Pancreas (tissue), 10 donors: ENCODE data around the gene BICD1. TPM values are rescaled to one million over a fixed set of nuclear protein-coding genes. Genes with fewer than 3 reads are reported as not detected.

Experiments used
- ATAC-seq, 4 donors: fragments of 200-7000 bp; cut with Tn5 transposase; one replicate each; pipeline versions ENCODE4 v1.8.0 to v1.9.1; 2020; ENCODE audit warnings: mild to moderate bottlenecking in 4 of 4, moderate library complexity in 4 of 4
- DNase-seq, 6 donors: peaks; one replicate each; pipeline ENCODE4 v3.0.0-alpha.2; 2020
- FAIRE-seq: peaks from 2 replicates; lab custom pipeline; 2012; peaks lifted over from hg19 to GRCh38; lab: Jason Lieb, UNC
- H3K27ac ChIP-seq, 4 donors: fragments of 200-600 bp; sonication (generic); 1 replicate in 3 of 4; 2 replicates in 1 of 4; pipeline versions ENCODE4 v1.5.0 to v1.8.0; 2020
- H3K27me3 ChIP-seq, 4 donors: fragments of 200-600 bp; one replicate each; pipeline ENCODE4 v1.8.0; 2021
- H3K36me3 ChIP-seq, 3 donors: fragments of 200-600 bp; sonication (generic) in 1 of 3; one replicate each; pipeline versions ENCODE4 v1.5.0 to v1.8.0; 2020 to 2021
- H3K4me1 ChIP-seq, 3 donors: fragments of 200-600 bp; one replicate each; pipeline ENCODE4 v1.8.0; 2021
- H3K4me3 ChIP-seq, 4 donors: fragments of 200-600 bp; sonication (generic) in 2 of 4; one replicate each; pipeline versions ENCODE4 v1.5.0 to v1.8.0; 2020 to 2021
- H3K9me3 ChIP-seq, 4 donors: fragments of 200-600 bp; one replicate each; pipeline ENCODE4 v1.8.0; 2021
- CTCF ChIP-seq, 4 donors: fragments of 200-600 bp; sonication (generic) in 3 of 4; IDR thresholded peaks; one replicate each; pipeline versions ENCODE4 v1.5.0 to v1.8.0; 2021; ENCODE audit warnings: antibody characterized with exemption in 4 of 4
- WGBS, 2 donors: extraction: QIAGEN DNeasy Blood & Tissue Kit; methylation state at CpG; one replicate each; pipeline ENCODE4 v1.1.7; 2013; 5-methylcytosine and 5-hydroxymethylcytosine counted together
- intact Hi-C, 3 donors: fragments of 100-400 bp; cut with DNase I; formaldehyde crosslinking; loops; one replicate each; pipeline versions ENCODE4 v1.11.1 to v1.14.2; 2022
- polyA plus RNA-seq, 2 donors: library from polyadenylated mRNA; stranded (reverse); fragments of 200-250 nt; gene quantifications; one replicate each; pipeline ENCODE4 v1.2.3, GENCODE V29; 2013
- total RNA-seq, 6 donors: library from RNA; stranded (reverse); fragmentation: NEBNext Ultra II Directional in 4 of 6; extraction: Animal tissue kit (Norgen Biotek cat#: 25700) in 4 of 6; gene quantifications; one replicate each; pipeline versions ENCODE4 v1.2.1 to v1.2.4, GENCODE V29; 2021 to 2023
- donor health status: healthy with polysubstance abuse.
- donor health status: DM: no; HTN: no; CAD: no; lungs with moderate emphysema.
- donor health status: DM: no; HTN: no; CAD: no.
- donor health status: control.
- donor health status: control.
- donor health status: Bipolar disorder and iron deficiency.
- donor health status: DM: yes; HTN: yes; CAD: no.
- donor health status: DM: no; HTN: no; CAD: no.
- donor health status: DM: no; HTN: no; CAD: no.
- donor health status: DM: yes; HTN: yes; CAD: no.

Gene BICD1
- total and polyA plus RNA-seq, 8 donors: 2.4 to 8.1 (median 3.4) TPM

GRCh38 chr12:32285021-32285420 lies 178.4 kb downstream of the BICD1 start:
- TF ChIP-seq CTCF (IDR thresholded peaks at IDR 0.05): no peak
- FAIRE-seq (no peak), ATAC-seq (no peak), DNase-seq (no peak)
- Histone ChIP-seq H3K9me3 (no peaks in the 10 kb centered on the region), H3K36me3 (no peaks in the 10 kb centered on the region), H3K27ac (no peak overlapping the region), H3K4me1 (no peaks in the 10 kb centered on the region), H3K27me3 (no peaks in the 10 kb centered on the region), H3K4me3 (no peak overlapping the region)
- 39 to 54% methylated on average over 2 of the region's 2 CpGs for WGBS, 2 donors
- intact Hi-C loops: no loop called here

GRCh38 chr12:32285489-32285888 lies 178.8 kb downstream of the BICD1 start:
- H3K9me3 ChIP-seq: no peaks in the 10 kb centered on the region
- H3K27me3 ChIP-seq: no peaks in the 10 kb centered on the region
- no peak for TF ChIP-seq CTCF (IDR thresholded peaks at IDR 0.05)
- FAIRE-seq (no peak), DNase-seq (no peak), ATAC-seq (no peak)
- no peaks in the 10 kb centered on the region for H3K4me1 ChIP-seq
- WGBS, 2 donors: 66 to 73% methylated on average over 2 of the region's 2 CpGs
- H3K27ac ChIP-seq: no peak overlapping the region
- H3K4me3 ChIP-seq: no peak overlapping the region
- H3K36me3 ChIP-seq: no peaks in the 10 kb centered on the region
- intact Hi-C loops: no loop called here

GRCh38 chr12:32290411-32290810 lies 183.8 kb downstream of the BICD1 start:
- no peaks in the 10 kb centered on the region for H3K9me3 ChIP-seq
- TF ChIP-seq CTCF (IDR thresholded peaks at IDR 0.05): no peak
- DNase-seq (no peak), ATAC-seq (no peak), FAIRE-seq (no peak)
- H3K27me3 ChIP-seq: no peaks in the 10 kb centered on the region
- no peak overlapping the region for H3K4me3 ChIP-seq
- H3K36me3 ChIP-seq: no peaks in the 10 kb centered on the region
- H3K4me1 ChIP-seq: no peaks in the 10 kb centered on the region
- intact Hi-C loops: no loop called here
- no peak overlapping the region for H3K27ac ChIP-seq

- Histone ChIP-seq H3K36me3 (no peaks in the 10 kb centered on the region), H3K27ac (no peak overlapping the region), H3K4me3 (no peak overlapping the region), H3K4me1 (no peaks in the 10 kb centered on the region), H3K9me3 (no peaks in the 10 kb centered on the region), H3K27me3 (no peaks in the 10 kb centered on the region)
- ATAC-seq: no peak
- no peak for FAIRE-seq
- no peak for TF ChIP-seq CTCF (IDR thresholded peaks at IDR 0.05)
- DNase-seq: no peak
- 94 to 96% methylated on average over 4 of the region's 4 CpGs for WGBS, 2 donors
- intact Hi-C loops: no loop called here
These were observed 185.5 kb downstream of the BICD1 start for GRCh38 chr12:32292151-32292550.

- Histone ChIP-seq H3K27me3 (no peaks in the 10 kb centered on the region), H3K4me1 (no peaks in the 10 kb centered on the region), H3K4me3 (no peak overlapping the region), H3K36me3 (no peaks in the 10 kb centered on the region), H3K9me3 (no peaks in the 10 kb centered on the region), H3K27ac (no peak overlapping the region)
- no peak for FAIRE-seq
- 90 to 94% methylated on average over 6 of the region's 6 CpGs for WGBS, 2 donors
- no peak for TF ChIP-seq CTCF (IDR thresholded peaks at IDR 0.05)
- no peak for DNase-seq
- ATAC-seq: no peak
- intact Hi-C loops: no loop called here
These were observed 187.3 kb downstream of the BICD1 start for GRCh38 chr12:32293808-32294419.
